Brain microvascular endothelial cell (primary cell): ENCODE results near the gene TUBB2A.

Source experiments
- DNase-seq: peaks from one replicate; pipeline ENCODE4 v3.0.0-alpha.2; 2020
- H3K27ac ChIP-seq: fragments of 250-450 bp; sonication (Bioruptor Pico); 2 replicates; pipeline ENCODE4 v1.5.1; 2020; ENCODE audit warnings: mild to moderate bottlenecking, moderate library complexity
- H3K27me3 ChIP-seq: fragments of 250-450 bp; sonication (Bioruptor Pico); replicated peaks from 2 replicates; pipeline ENCODE4 v1.5.1; 2020; ENCODE audit warnings: mild to moderate bottlenecking
- H3K36me3 ChIP-seq: fragments of 250-450 bp; sonication (Bioruptor Pico); replicated peaks from 2 replicates; pipeline ENCODE4 v1.5.1; 2020; ENCODE audit warnings: mild to moderate bottlenecking
- H3K4me3 ChIP-seq: 2 replicates; pipeline ENCODE4 v1.5.1; 2011; ENCODE audit warnings: low read depth, mild to moderate bottlenecking, control low read depth, low read length, moderate library complexity
- in situ Hi-C: cut with HindIII; loops from 2 replicates; pipeline ENCODE4 v1.10.0; 2017; ENCODE audit warnings: low sequenced_read_pairs, low pct_ligation_motif_present
- TF ChIP-seq, protein P1 (sequence below): IDR thresholded peaks from 2 replicates; pipeline ENCODE4 v1.5.1; 2011; ENCODE audit warnings: low read depth, mild to moderate bottlenecking, moderate library complexity, low read length, control low read depth, inconsistent platforms; ENCODE audit errors: missing control alignments

TUBB2A gene

GRCh38 chr6:3157131-3157933 is at the start of gene TUBB2A:
TSS of gene TUBB2A (minus strand) at chr6:3157544. CDS start at chr6:3157463, 81 bp downstream.
- no peaks in the 10 kb centered on the region for H3K27me3 ChIP-seq
- in situ Hi-C loops: no loop called here
- TF ChIP-seq, protein P1, sequence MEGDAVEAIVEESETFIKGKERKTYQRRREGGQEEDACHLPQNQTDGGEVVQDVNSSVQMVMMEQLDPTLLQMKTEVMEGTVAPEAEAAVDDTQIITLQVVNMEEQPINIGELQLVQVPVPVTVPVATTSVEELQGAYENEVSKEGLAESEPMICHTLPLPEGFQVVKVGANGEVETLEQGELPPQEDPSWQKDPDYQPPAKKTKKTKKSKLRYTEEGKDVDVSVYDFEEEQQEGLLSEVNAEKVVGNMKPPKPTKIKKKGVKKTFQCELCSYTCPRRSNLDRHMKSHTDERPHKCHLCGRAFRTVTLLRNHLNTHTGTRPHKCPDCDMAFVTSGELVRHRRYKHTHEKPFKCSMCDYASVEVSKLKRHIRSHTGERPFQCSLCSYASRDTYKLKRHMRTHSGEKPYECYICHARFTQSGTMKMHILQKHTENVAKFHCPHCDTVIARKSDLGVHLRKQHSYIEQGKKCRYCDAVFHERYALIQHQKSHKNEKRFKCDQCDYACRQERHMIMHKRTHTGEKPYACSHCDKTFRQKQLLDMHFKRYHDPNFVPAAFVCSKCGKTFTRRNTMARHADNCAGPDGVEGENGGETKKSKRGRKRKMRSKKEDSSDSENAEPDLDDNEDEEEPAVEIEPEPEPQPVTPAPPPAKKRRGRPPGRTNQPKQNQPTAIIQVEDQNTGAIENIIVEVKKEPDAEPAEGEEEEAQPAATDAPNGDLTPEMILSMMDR: peak; percentile 38
- peak within 1 kb of the TSS; percentile 70 for H3K4me3 ChIP-seq
- H3K36me3 ChIP-seq: peaks cover 23% of the 10 kb centered on the region
- DNase-seq: peak; percentile 59
- H3K27ac ChIP-seq: peak within 1 kb of the TSS; percentile 91

- no peaks in the 10 kb centered on the region for H3K27me3 ChIP-seq
- H3K36me3 ChIP-seq: no peaks in the 10 kb centered on the region
- no peak for DNase-seq
- TF ChIP-seq, protein P1: peak; percentile 15
- H3K27ac ChIP-seq: peak overlapping the region; percentile 77
- H3K4me3 ChIP-seq: no peak overlapping the region
- in situ Hi-C loops: no loop called here
Observed at GRCh38 chr6:3206339-3207015, 49.1 kb upstream of the TUBB2A start.

GRCh38 chr6:3205913-3206312 is 48.6 kb upstream of the TUBB2A start:
- in situ Hi-C loops: no loop called here
- Histone ChIP-seq H3K36me3 (no peaks in the 10 kb centered on the region), H3K27ac (peak overlapping the region; percentile 77), H3K27me3 (no peaks in the 10 kb centered on the region), H3K4me3 (no peak overlapping the region)
- peak; percentile 97 for DNase-seq
- TF ChIP-seq, protein P1: no peak

DNA sequence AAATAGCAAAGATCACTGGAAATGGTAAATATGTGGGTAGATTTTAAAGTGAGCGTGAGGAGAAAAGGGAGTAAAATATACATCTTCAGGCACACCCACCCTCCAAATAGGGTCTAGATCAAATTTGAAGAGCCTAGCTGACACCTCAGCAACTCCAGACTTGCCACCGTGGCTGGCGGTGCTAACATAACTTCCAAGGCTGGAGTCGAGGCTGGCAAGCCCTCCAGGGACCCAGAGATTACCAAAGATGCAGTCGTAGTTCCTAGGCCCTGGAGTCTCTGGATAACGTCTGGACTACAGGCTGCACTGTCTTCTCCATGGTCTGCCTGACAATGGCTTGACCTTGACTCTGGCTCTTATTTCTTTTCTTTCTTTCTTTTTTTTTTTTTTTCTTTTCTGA is 47.6 kb upstream of the TUBB2A start:
- no peaks in the 10 kb centered on the region for H3K27me3 ChIP-seq
- H3K4me3 ChIP-seq: no peak overlapping the region
- in situ Hi-C loops: no loop called here
- TF ChIP-seq, protein P1: no peak
- no peaks in the 10 kb centered on the region for H3K36me3 ChIP-seq
- DNase-seq: no peak
- no peak overlapping the region for H3K27ac ChIP-seq

GRCh38 chr6:3202999-3203696 is 45.8 kb upstream of the TUBB2A start:
- H3K4me3 ChIP-seq: no peak overlapping the region
- no peaks in the 10 kb centered on the region for H3K36me3 ChIP-seq
- in situ Hi-C loops: no loop called here
- no peaks in the 10 kb centered on the region for H3K27me3 ChIP-seq
- no peak overlapping the region for H3K27ac ChIP-seq
- peak; percentile 62 for DNase-seq
- TF ChIP-seq, protein P1: no peak
